CD1c-positive myeloid dendritic cell (primary cell): Measurements from ENCODE around the gene RGS6.
A peak's percentile ranks its signal among the peaks of the same experiment; 100 is the strongest.

Experiments
- DNase-seq: peaks from one replicate; pipeline ENCODE4 v3.0.0-alpha.2; 2016; ENCODE audit errors: extremely low spot score

Gene RGS6

GRCh38 chr14:72577521-72577920, 645.3 kb downstream of the RGS6 start:
- no peak for DNase-seq

DNA sequence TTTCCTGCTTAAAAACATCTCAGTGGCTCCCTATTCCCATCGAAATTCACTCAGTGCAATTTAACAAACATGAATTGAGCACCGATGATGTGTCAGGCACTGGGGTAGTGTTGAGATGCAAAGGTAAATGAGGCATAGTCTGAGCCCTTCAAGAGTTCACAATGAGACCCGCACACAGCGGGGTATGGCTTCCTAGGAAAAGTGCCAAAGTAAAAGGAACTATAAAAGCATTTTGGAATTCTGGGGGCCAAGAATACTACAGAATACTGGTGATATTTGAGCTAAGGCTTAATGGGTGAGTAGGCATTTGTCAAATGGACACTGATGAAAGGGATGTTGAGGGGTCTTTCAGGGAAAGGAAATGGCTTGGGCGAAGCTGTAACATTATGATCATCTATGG, 646.3 kb downstream of the RGS6 start:
- DNase-seq, result no peak

DNA sequence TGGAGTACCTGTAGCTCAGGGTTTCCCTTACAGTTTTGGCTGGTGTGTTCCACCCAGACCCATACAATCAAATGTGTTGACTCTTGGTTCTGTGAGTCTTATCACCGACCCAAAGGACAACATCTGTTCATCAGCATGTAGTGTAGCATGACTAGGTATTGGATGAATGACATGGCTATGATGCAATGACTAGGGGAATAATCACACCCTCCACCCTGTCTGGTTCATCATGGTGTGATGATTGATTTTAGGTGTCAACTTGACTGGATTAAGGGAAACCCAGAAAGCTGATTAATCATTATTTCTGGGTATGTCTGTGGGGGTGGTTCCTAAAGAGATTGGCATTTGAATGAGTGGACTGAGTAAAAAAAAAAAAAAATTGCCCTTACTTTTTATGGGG, 650.4 kb downstream of the RGS6 start:
- DNase-seq, result no peak

GRCh38 chr14:72583316-72584272, 651.4 kb downstream of the RGS6 start:
- no peak for DNase-seq

DNA sequence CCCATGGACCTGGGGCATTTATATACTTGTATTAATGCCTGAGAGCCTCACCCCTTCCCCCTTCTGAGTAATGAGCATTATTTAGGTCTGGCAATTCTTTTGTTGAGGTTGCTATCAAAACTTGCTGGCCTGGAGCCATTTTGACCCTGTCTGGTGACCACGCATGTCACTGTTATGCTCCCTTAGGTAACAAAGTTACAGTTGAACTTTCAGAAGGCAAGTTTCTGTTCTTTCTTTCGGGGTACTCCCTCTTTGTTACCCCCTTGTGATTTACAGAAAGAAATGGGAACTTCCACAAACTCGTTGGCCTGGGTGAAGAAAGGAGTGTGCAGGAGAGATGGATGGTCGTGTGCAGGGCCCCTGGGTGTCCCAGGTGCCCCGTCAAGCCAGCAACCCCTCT, 656.3 kb downstream of the RGS6 start:
- no peak for DNase-seq

- DNase-seq, result no peak
These were observed 657.4 kb downstream of the RGS6 start for GRCh38 chr14:72589652-72590051.

GRCh38 chr14:72590577-72590976, 658.3 kb downstream of the RGS6 start:
- no peak for DNase-seq

DNA sequence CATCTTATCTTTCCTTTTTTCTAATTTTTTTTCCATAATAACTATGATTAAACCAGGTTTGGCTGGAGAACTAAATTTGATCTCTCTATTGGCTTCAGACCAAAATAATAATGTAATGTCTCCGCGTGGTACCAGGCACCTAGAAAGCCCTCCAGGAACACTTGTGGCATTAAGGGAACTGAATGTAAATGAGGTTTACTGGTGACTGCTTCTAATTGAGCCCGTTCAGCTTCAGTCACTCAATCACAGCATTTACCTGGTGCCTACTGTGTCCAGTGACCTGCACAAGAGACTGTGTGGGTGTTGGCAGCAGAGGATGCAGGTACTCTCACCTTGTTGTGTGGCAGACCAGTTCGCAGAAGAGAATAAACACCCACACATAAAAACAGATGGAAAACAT, 659.2 kb downstream of the RGS6 start:
- DNase-seq, result no peak

GRCh38 chr14:72594099-72594901, 662.1 kb downstream of the RGS6 start:
- DNase-seq, result peak; percentile 11

- DNase-seq, result no peak
These were observed 663.1 kb downstream of the RGS6 start for GRCh38 chr14:72595152-72595862.

DNA sequence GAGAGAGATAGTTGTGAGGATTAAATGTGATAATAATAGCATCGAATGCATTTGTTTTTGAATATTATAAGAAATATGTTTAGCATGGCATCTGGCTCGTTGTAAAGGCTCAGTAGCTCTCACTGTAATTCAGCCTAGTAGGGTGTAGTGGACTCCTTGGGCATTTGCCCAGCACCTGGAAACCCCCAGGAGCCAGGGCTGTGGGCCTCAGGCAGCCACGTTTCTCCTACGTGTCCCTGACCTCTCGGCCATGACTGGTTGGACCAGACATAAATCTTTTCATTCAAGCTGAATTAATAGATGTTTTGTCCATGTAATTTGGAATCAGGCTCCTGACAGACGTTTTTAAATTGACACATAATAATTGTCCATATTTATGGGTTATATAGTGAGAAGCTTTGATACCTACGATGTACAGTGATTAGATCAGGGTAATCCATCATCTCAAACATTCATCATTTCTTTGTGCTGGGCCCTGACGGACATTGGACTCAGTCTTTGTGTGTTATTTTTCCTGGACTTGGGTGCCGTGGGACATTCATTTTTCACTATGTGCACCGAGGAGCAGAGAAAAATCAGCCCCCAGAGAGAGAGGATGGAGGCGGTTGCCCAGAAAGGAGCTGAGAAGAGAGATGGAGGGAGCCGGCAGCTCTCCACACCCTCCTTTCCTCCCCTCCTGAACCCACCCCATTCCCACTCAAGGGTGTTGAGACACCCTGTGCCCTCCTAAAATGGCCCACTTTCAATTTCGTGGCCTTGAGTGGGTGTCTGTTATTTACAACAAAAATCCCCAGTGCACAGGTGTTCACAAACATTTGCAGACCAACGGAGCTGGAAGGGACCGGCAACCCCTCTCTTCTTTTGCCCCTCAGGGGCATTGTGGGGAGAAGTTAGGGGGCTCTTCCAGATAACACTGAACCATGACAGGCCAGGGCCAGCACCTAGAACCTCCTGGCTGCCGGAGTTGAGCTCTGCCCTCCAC, 665.3 kb downstream of the RGS6 start:
- DNase-seq, result no peak

DNA sequence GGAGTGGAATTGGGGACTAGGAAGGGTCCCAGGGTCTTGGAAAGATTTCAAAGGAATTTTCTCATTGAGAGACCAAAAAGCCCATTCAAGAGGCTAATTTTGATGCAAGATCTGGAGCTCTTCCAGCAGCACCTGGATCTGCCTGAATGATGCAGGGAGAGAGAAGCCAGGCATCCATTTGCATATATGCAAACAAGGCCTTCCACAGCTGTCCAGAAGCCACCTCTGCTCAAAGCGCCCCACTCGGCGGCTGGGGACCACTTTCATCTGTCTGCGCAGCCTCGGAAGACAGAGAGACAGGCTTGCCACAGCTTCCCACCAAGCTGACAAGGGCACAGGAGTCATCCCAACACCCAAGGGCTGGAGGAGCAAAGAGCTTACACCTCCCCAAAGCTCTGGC, 666.1 kb downstream of the RGS6 start:
- no peak for DNase-seq

GRCh38 chr14:72599579-72600470, 667.6 kb downstream of the RGS6 start:
- DNase-seq, result no peak

- peak; percentile 9 for DNase-seq
These were observed 668.5 kb downstream of the RGS6 start for GRCh38 chr14:72600551-72601330.

DNA sequence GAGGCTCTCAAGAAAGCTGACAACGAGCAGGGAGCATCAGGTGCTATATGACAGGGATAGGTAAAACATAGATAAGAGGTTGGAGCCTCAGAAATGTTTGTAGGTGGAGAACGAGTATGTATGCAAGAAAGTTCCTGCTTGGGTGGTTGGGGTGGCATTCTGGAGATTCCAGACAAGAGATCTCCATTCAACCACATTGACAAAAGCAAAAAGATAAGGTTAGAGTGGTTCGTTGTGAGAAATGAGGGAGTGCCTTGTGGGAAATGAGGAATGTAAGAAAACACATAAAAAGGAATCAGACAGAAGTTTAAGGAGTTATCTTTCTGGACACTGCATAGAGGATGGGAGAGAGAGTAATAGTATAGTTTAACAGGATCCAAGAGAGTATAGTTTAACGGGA, 671.4 kb downstream of the RGS6 start:
- DNase-seq, result no peak

GRCh38 chr14:72604133-72604532, 671.9 kb downstream of the RGS6 start:
- no peak for DNase-seq

DNA sequence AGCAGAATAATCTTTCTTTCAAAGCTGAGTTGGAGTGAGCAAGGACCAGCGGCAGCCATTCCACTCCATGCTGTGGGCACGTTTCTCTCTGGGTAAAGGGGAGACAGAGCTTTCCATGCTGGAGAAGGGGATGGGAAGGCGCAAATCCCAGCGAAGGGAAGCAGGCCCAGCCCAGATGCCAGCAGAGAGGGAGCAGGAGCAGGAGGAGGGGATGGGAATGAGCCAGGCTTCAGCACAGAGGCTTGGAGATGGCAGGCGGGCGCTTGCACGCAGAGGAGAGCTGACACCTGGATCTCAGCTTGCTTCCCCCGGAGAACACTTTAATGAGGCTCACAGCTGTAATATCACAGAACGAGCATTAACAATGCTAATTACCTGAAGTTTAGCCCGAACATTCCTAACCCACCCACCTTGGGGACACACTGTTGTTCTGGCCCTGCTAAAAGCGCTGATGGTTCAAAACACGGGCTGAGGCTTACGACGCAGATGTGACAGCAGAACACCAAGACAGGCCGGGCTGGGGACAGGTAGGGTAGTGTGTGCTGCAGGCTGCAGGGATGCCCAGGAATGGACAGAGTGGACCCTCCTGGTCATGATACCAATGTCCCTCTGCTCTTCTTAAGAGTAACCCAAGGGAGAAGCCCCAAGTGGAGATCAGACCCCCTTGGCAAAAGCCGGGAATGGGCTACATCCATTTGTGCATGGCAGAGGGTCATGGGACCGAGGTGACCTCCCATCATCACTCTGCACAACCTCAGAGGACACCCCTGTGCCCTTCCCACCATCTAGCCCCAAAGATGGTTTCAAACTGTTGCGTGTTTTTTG, 673.1 kb downstream of the RGS6 start:
- DNase-seq, result no peak

- DNase-seq, result no peak
These were observed 673.6 kb downstream of the RGS6 start for GRCh38 chr14:72605921-72606220.
